DND-41 (cell line): ENCODE data around the gene IDH3G.
"Not testable (repeated sequence)": the region's sequence is repeated elsewhere in the genome, so short reads cannot be mapped to it uniquely, and the experiment has no call there.

Experiments used
- ATAC-seq: fragments of 200-7000 bp; cut with Tn5 transposase; 3 replicates; pipeline ENCODE4 v1.9.1; 2021; ENCODE audit warnings: low read depth; ENCODE audit not compliant: insufficient read depth
- DNase-seq: peaks from one replicate; pipeline ENCODE4 v3.0.0-alpha.2; 2020
- H2AFZ ChIP-seq: 2 replicates; pipeline ENCODE4 v1.6.0; 2012; ENCODE audit warnings: low read depth, low read length
- H3K27ac ChIP-seq: 2 replicates; pipeline ENCODE4 v1.5.1; 2012; ENCODE audit warnings: low read length, inconsistent platforms
- H3K27me3 ChIP-seq: fragments of 200-600 bp; sonication (generic); 2 replicates; pipeline ENCODE4 v1.6.0; 2012; ENCODE audit warnings: low read length, mild to moderate bottlenecking, inconsistent platforms; ENCODE audit not compliant: insufficient read depth, poor library complexity
- H3K36me3 ChIP-seq: 2 replicates; pipeline ENCODE4 v1.5.1; 2012; ENCODE audit warnings: low read length, inconsistent platforms; ENCODE audit not compliant: insufficient read depth
- H3K4me1 ChIP-seq: 2 replicates; pipeline ENCODE4 v1.5.1; 2012; ENCODE audit warnings: mild to moderate bottlenecking, low read length; ENCODE audit not compliant: insufficient read depth
- H3K4me2 ChIP-seq: 2 replicates; pipeline ENCODE4 v1.6.0; 2012; ENCODE audit warnings: mild to moderate bottlenecking, moderate library complexity, low read length, inconsistent platforms; ENCODE audit not compliant: insufficient read depth
- H3K4me3 ChIP-seq, 2 experiments: fragments of 200-600 bp in 1 of 2; shearing (Covaris generic) in 1 of 2; 2 replicates each; pipeline ENCODE4 v1.5.1; 2012 to 2016; ENCODE audit warnings: inconsistent platforms in 2 of 2, low read length in 2 of 2, mild to moderate bottlenecking in 2 of 2, low read depth in 1 of 2, moderate library complexity in 1 of 2
- H3K79me2 ChIP-seq: 2 replicates; pipeline ENCODE4 v1.6.0; 2012; ENCODE audit warnings: low read length, inconsistent platforms; ENCODE audit not compliant: insufficient read depth
- H3K9ac ChIP-seq: 2 replicates; pipeline ENCODE4 v1.6.0; 2012; ENCODE audit warnings: low read depth, mild to moderate bottlenecking, inconsistent platforms, low read length, moderate library complexity
- H3K9me3 ChIP-seq: 2 replicates; pipeline ENCODE4 v1.5.1; 2012; ENCODE audit warnings: low read length, moderate library complexity, mild to moderate bottlenecking, inconsistent platforms; ENCODE audit not compliant: insufficient read depth, severe bottlenecking
- H4K20me1 ChIP-seq: 2 replicates; pipeline ENCODE4 v1.6.0; 2012; ENCODE audit warnings: low read length; ENCODE audit not compliant: insufficient read depth
- EZH2 ChIP-seq: IDR thresholded peaks from 3 replicates; pipeline ENCODE4 v1.6.1; 2012; ENCODE audit warnings: borderline replicate concordance, low read depth, mild to moderate bottlenecking, moderate library complexity, low read length, inconsistent platforms; ENCODE audit not compliant: severe bottlenecking
- TF ChIP-seq, protein P1 (sequence below): IDR thresholded peaks from 2 replicates; pipeline ENCODE4 v1.5.1; 2012; ENCODE audit warnings: borderline replicate concordance, low read length, moderate library complexity, mild to moderate bottlenecking; ENCODE audit not compliant: poor library complexity, severe bottlenecking; ENCODE audit errors: extremely low read depth

Gene IDH3G

DNA sequence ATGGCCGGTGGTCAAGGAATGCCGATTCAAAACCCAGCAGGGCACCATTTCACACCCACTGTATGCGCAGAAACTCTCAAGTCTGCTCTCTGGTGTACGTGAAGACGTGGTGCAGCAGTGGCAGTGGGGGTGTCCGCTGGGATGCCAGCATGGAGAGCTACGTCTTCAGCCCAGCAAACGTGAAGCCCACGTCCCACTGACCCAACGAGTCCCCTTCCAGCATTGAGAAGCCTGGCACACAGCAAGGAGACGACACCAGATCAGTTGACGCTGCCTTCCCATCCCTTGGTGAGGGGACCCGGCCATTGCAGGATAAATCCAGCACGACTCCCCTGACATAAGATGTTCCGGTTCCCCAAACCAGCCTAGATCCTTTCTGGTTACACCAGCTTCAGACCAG is 32.3 kb downstream of the IDH3G start:
- no peak overlapping the region for H3K27ac ChIP-seq
- no peak for ATAC-seq

DNA sequence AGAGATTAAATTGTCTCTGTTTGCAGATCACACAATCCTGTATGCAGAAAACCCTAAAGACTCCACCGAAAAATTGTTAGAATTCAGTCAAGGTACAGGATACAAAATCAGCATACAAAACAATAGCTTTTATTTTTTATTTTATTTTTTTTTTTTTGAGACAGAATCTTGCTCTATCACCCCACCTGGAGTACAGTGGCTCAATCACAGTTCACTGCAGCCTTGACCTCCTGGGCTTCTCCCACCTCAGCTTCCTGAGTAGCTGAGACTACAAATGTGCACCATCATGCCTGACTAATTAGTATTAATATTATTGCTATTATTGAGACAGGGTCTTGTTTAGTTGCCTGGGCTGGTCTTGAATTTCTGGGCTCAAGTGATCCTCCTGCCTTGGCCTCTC is 39.0 kb downstream of the IDH3G start:
- no peak overlapping the region for H3K4me3 ChIP-seq
- no peaks in the 10 kb centered on the region for H3K36me3 ChIP-seq
- TF ChIP-seq EZH2, result no peak
- TF ChIP-seq, protein P1, sequence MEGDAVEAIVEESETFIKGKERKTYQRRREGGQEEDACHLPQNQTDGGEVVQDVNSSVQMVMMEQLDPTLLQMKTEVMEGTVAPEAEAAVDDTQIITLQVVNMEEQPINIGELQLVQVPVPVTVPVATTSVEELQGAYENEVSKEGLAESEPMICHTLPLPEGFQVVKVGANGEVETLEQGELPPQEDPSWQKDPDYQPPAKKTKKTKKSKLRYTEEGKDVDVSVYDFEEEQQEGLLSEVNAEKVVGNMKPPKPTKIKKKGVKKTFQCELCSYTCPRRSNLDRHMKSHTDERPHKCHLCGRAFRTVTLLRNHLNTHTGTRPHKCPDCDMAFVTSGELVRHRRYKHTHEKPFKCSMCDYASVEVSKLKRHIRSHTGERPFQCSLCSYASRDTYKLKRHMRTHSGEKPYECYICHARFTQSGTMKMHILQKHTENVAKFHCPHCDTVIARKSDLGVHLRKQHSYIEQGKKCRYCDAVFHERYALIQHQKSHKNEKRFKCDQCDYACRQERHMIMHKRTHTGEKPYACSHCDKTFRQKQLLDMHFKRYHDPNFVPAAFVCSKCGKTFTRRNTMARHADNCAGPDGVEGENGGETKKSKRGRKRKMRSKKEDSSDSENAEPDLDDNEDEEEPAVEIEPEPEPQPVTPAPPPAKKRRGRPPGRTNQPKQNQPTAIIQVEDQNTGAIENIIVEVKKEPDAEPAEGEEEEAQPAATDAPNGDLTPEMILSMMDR, result no peak
- no peak overlapping the region for H3K9ac ChIP-seq
- H3K27ac ChIP-seq, result no peak overlapping the region
- H4K20me1 ChIP-seq, result no peaks in the 10 kb centered on the region
- no peak for ATAC-seq
- DNase-seq, result no peak
- H2AFZ ChIP-seq, result no peak overlapping the region
- no peaks in the 10 kb centered on the region for H3K4me1 ChIP-seq
- H3K4me2 ChIP-seq, result no peak overlapping the region
- no peaks in the 10 kb centered on the region for H3K9me3 ChIP-seq
- no peaks in the 10 kb centered on the region for H3K27me3 ChIP-seq
- no peaks in the 10 kb centered on the region for H3K79me2 ChIP-seq

More for the DNA sequence above, 32.3 kb downstream of the IDH3G start:
- Histone ChIP-seq H3K27me3 (no peaks in the 10 kb centered on the region), H3K36me3 (no peaks in the 10 kb centered on the region), H2AFZ (no peak overlapping the region), H3K79me2 (no peaks in the 10 kb centered on the region), H3K9ac (no peak overlapping the region), H3K4me2 (no peak overlapping the region), H3K9me3 (no peaks in the 10 kb centered on the region), H3K4me1 (peaks cover 18% of the 10 kb centered on the region), H3K4me3 (no peak overlapping the region), H4K20me1 (peaks cover 4% of the 10 kb centered on the region; the same call in 1 of the 2 replicates)
- no peak for DNase-seq
- TF ChIP-seq, protein P1, result no peak
- TF ChIP-seq EZH2, result no peak

DNA sequence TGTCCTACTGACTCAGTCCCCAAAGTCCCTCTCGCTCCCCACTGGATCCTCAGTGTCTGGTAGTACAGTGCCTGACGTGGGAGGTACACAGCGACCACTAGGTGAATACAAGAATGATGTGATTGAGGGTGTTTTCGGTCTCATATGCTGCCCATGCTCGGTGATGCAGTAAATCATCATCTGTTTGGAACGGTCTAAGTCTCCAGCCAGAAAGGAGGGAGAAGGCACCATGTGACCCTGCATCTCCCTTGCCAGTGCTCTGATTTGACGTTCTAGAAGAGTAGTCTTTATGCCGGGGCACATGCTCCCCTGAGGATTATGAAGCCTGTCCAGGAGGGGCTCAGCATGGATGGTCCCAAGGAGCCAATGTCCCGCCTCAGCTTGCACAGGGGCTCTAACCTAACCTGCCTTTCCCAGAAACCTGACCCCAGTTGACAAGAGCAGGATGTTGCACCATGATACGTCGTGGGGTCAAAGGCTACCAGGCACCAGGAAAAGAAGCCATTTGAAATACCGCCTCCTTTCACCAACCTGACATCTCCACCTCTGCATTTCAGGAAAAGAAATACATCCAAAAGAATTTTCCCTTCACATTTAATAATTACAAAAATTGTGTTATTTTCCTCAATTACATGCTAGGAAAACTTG is 43.9 kb downstream of the IDH3G start:
- DNase-seq, result no peak
- Histone ChIP-seq H3K4me3 (no peak overlapping the region), H3K9ac (no peak overlapping the region), H4K20me1 (no peaks in the 10 kb centered on the region), H3K9me3 (no peaks in the 10 kb centered on the region), H3K27me3 (no peaks in the 10 kb centered on the region), H3K4me1 (no peaks in the 10 kb centered on the region), H3K36me3 (no peaks in the 10 kb centered on the region), H3K27ac (no peak overlapping the region), H3K79me2 (no peaks in the 10 kb centered on the region), H2AFZ (no peak overlapping the region), H3K4me2 (no peak overlapping the region)
- no peak for ATAC-seq
- no peak for TF ChIP-seq EZH2
- TF ChIP-seq, protein P1, result no peak

DNA sequence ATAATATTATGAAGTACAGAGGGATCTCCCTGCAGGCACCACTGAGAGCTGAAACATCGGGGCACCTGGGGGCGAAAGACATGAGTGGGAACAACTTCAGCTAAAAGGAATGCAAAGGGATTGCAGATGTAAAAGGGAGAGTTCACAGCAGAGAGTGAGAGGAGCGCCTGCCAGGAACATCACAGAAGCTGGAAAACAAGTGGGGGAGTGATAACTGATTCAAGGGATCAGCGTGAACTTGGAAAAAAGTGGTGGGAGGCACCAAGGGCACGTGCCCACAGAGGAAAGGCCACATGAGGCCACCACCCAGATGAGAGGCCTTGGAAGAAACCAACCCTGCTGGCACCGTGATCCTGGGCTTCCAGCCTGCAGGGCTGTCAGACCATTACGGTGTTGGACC is 45.2 kb downstream of the IDH3G start:
- H3K9ac ChIP-seq, H3K79me2 ChIP-seq, H3K4me3 ChIP-seq, H3K4me2 ChIP-seq, H3K27ac ChIP-seq, DNase-seq, H3K36me3 ChIP-seq, H3K27me3 ChIP-seq, ATAC-seq, H4K20me1 ChIP-seq, H3K4me1 ChIP-seq, H2AFZ ChIP-seq, H3K9me3 ChIP-seq: not testable (repeated sequence)

- not testable (repeated sequence) for H3K9me3 ChIP-seq, ATAC-seq, H3K9ac ChIP-seq, H3K4me3 ChIP-seq, H3K27me3 ChIP-seq, H3K27ac ChIP-seq, H3K4me1 ChIP-seq, H4K20me1 ChIP-seq, H3K36me3 ChIP-seq, H3K79me2 ChIP-seq, H3K4me2 ChIP-seq, DNase-seq, H2AFZ ChIP-seq
Observed at GRCh38 chrX:153746991-153747390, 47.2 kb downstream of the IDH3G start.
